Parathyroid adenoma (tissue), 2 donors: ENCODE data around the gene CABCOCO1.

Experiments used
- H2AFZ ChIP-seq: fragments of 300-600 bp; sonication (generic); one replicate; pipeline ENCODE4 v1.7.0; 2017; ENCODE audit warnings: antibody characterized with exemption, mild to moderate bottlenecking
- H3K27ac ChIP-seq: fragments of 300-600 bp; sonication (generic); one replicate; pipeline ENCODE4 v1.7.0; 2017
- H3K27me3 ChIP-seq: fragments of 300-600 bp; sonication (generic); one replicate; pipeline ENCODE4 v1.7.0; 2017; ENCODE audit warnings: low read length; ENCODE audit not compliant: control insufficient read depth, insufficient read depth
- H3K36me3 ChIP-seq: fragments of 300-600 bp; sonication (generic); one replicate; pipeline ENCODE4 v1.7.0; 2017; ENCODE audit warnings: low read length; ENCODE audit not compliant: control insufficient read depth, insufficient read depth
- H3K4me1 ChIP-seq: fragments of 300-600 bp; sonication (generic); one replicate; pipeline ENCODE4 v1.7.0; 2017; ENCODE audit warnings: control low read depth
- H3K4me2 ChIP-seq: fragments of 300-600 bp; sonication (generic); one replicate; pipeline ENCODE4 v1.7.0; 2017; ENCODE audit warnings: low read length
- H3K4me3 ChIP-seq: fragments of 300-600 bp; sonication (generic); one replicate; pipeline ENCODE4 v1.7.0; 2017; ENCODE audit warnings: low read depth, low read length
- H3K79me2 ChIP-seq: fragments of 300-600 bp; sonication (generic); one replicate; pipeline ENCODE4 v1.7.0; 2017; ENCODE audit warnings: control low read depth
- H3K9ac ChIP-seq: fragments of 300-600 bp; sonication (generic); one replicate; pipeline ENCODE4 v1.7.0; 2017; ENCODE audit warnings: mild to moderate bottlenecking
- H3K9me3 ChIP-seq: fragments of 300-600 bp; sonication (generic); one replicate; pipeline ENCODE4 v1.7.0; 2017; ENCODE audit warnings: low read length; ENCODE audit not compliant: control insufficient read depth
- CTCF ChIP-seq: fragments of 300-600 bp; sonication (generic); IDR thresholded peaks from one replicate; pipeline ENCODE4 v1.7.0; 2017; ENCODE audit warnings: antibody characterized with exemption, mild to moderate bottlenecking
- donor health status: primary hyperparathyroidism.

CABCOCO1 gene

GRCh38 chr10:61765176-61766087, 102.7 kb downstream of the CABCOCO1 start:
- no peaks in the 10 kb centered on the region for H3K27me3 ChIP-seq
- no peak for TF ChIP-seq CTCF
- no peak overlapping the region for H3K4me3 ChIP-seq
- no peak overlapping the region for H3K27ac ChIP-seq
- no peaks in the 10 kb centered on the region for H3K4me1 ChIP-seq
- H3K36me3 ChIP-seq = no peaks in the 10 kb centered on the region
- no peaks in the 10 kb centered on the region for H3K79me2 ChIP-seq
- no peak overlapping the region for H2AFZ ChIP-seq
- no peaks in the 10 kb centered on the region for H3K9me3 ChIP-seq
- H3K9ac ChIP-seq = no peak overlapping the region
- no peak overlapping the region for H3K4me2 ChIP-seq

GRCh38 chr10:61766927-61767326, 104.2 kb downstream of the CABCOCO1 start:
- TF ChIP-seq CTCF = no peak

GRCh38 chr10:61774031-61774430, 111.3 kb downstream of the CABCOCO1 start:
- H3K4me3 ChIP-seq = no peak overlapping the region
- no peak for TF ChIP-seq CTCF
- no peak overlapping the region for H3K4me2 ChIP-seq
- H2AFZ ChIP-seq = no peak overlapping the region
- H3K27ac ChIP-seq = no peak overlapping the region
- H3K9ac ChIP-seq = no peak overlapping the region
- no peaks in the 10 kb centered on the region for H3K27me3 ChIP-seq
- H3K9me3 ChIP-seq = no peaks in the 10 kb centered on the region
- no peaks in the 10 kb centered on the region for H3K4me1 ChIP-seq
- no peaks in the 10 kb centered on the region for H3K79me2 ChIP-seq
- no peaks in the 10 kb centered on the region for H3K36me3 ChIP-seq

More at GRCh38 chr10:61766927-61767326, 104.2 kb downstream of the CABCOCO1 start:
- H2AFZ ChIP-seq = no peak overlapping the region
- H3K9ac ChIP-seq = no peak overlapping the region
- no peak overlapping the region for H3K27ac ChIP-seq
- H3K36me3 ChIP-seq = no peaks in the 10 kb centered on the region
- H3K4me3 ChIP-seq = no peak overlapping the region
- no peaks in the 10 kb centered on the region for H3K4me1 ChIP-seq
- no peaks in the 10 kb centered on the region for H3K27me3 ChIP-seq
- H3K9me3 ChIP-seq = no peaks in the 10 kb centered on the region
- H3K79me2 ChIP-seq = no peaks in the 10 kb centered on the region
- no peak overlapping the region for H3K4me2 ChIP-seq

- Histone ChIP-seq H3K4me3 (no peak overlapping the region), H3K4me1 (no peaks in the 10 kb centered on the region), H3K79me2 (no peaks in the 10 kb centered on the region), H3K9ac (no peak overlapping the region), H3K36me3 (no peaks in the 10 kb centered on the region), H3K27ac (no peak overlapping the region), H2AFZ (no peak overlapping the region), H3K27me3 (no peaks in the 10 kb centered on the region), H3K9me3 (no peaks in the 10 kb centered on the region), H3K4me2 (no peak overlapping the region)
- TF ChIP-seq CTCF = no peak
These were observed 112.4 kb downstream of the CABCOCO1 start for GRCh38 chr10:61775111-61775510.
